HFF-Myc (cell line): Measurements from ENCODE around the gene ANO8.
A peak's percentile ranks its signal among the peaks of the same experiment; 100 is the strongest.

ENCODE experiments used
- DNase-seq: peaks from one replicate; pipeline ENCODE4 v3.0.0-alpha.2; 2011; ENCODE audit warnings: low read depth; ENCODE audit errors: extremely low read depth
- H3K4me3 ChIP-seq: replicated peaks from 2 replicates; pipeline ENCODE4 v1.5.1; 2011; ENCODE audit warnings: low read depth, mild to moderate bottlenecking, control low read depth, low read length
- CTCF ChIP-seq: IDR thresholded peaks from 2 replicates; pipeline ENCODE4 v1.5.1; 2012; ENCODE audit warnings: mild to moderate bottlenecking, low read depth, low read length, control low read depth; ENCODE audit errors: missing control alignments

Gene ANO8

GRCh38 chr19:17353386-17353785 is 18.7 kb upstream of the ANO8 start:
- no peak for TF ChIP-seq CTCF
- no peak for DNase-seq
- no peak overlapping the region for H3K4me3 ChIP-seq

- H3K4me3 ChIP-seq: no peak overlapping the region
- TF ChIP-seq CTCF: no peak
- DNase-seq: no peak
Observed at GRCh38 chr19:17352608-17353280, 18.1 kb upstream of the ANO8 start.

GRCh38 chr19:17351815-17352435 is 17.3 kb upstream of the ANO8 start:
- no peak for TF ChIP-seq CTCF
- no peak for DNase-seq
- no peak overlapping the region for H3K4me3 ChIP-seq

- DNase-seq: peak; percentile 46
- no peak overlapping the region for H3K4me3 ChIP-seq
Observed at GRCh38 chr19:17348700-17349099, 14.0 kb upstream of the ANO8 start.

GRCh38 chr19:17347877-17348276 is 13.2 kb upstream of the ANO8 start:
- no peak for DNase-seq
- no peak overlapping the region for H3K4me3 ChIP-seq
- TF ChIP-seq CTCF: no peak

More at GRCh38 chr19:17348700-17349099, 14.0 kb upstream of the ANO8 start:
- TF ChIP-seq CTCF: no peak

GRCh38 chr19:17347361-17347760 is 12.7 kb upstream of the ANO8 start:
- TF ChIP-seq CTCF: no peak
- H3K4me3 ChIP-seq: no peak overlapping the region
- DNase-seq: no peak
